ENCODE data around the gene PEX13.

DNA sequence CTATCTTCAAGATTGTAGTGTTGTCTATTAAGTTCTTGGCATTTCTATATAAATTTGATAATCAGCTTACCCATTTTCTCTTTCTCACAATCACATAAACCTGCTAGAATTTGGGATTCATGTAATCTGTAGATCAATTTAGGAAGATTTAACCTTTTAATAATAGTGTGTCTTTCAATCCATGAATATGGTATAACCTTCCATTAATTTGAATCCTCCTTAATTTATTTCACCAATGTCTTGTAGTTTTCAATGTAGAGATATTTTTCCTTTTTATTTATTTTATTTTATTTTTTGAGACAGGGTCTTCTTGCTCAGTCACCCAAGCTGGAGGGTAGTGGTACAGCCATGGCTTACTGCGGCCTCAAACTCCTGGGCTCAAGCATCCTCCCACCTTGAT lies 68.4 kb downstream of the PEX13 start:
- TF ChIP-seq POLR2AphosphoS5 (IDR thresholded peaks at IDR 0.05) (no peak), EP300 (IDR thresholded peaks at IDR 0.05) (no peak), POLR2A (IDR thresholded peaks at IDR 0.05) (no peak)
- TF ChIP-seq, protein P1, sequence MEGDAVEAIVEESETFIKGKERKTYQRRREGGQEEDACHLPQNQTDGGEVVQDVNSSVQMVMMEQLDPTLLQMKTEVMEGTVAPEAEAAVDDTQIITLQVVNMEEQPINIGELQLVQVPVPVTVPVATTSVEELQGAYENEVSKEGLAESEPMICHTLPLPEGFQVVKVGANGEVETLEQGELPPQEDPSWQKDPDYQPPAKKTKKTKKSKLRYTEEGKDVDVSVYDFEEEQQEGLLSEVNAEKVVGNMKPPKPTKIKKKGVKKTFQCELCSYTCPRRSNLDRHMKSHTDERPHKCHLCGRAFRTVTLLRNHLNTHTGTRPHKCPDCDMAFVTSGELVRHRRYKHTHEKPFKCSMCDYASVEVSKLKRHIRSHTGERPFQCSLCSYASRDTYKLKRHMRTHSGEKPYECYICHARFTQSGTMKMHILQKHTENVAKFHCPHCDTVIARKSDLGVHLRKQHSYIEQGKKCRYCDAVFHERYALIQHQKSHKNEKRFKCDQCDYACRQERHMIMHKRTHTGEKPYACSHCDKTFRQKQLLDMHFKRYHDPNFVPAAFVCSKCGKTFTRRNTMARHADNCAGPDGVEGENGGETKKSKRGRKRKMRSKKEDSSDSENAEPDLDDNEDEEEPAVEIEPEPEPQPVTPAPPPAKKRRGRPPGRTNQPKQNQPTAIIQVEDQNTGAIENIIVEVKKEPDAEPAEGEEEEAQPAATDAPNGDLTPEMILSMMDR (IDR thresholded peaks at IDR 0.05), result no peak

Data from sigmoid colon (tissue), 4 donors.